H9 (cell line): ENCODE measurements around the gene ASXL1. TPM values are rescaled to one million over a fixed set of nuclear protein-coding genes. Genes with fewer than 3 reads are reported as not detected.

Source experiments
- DNase-seq: peaks from one replicate; pipeline ENCODE4 v3.0.0-alpha.2; 2017
- H2AFZ ChIP-seq: one replicate; pipeline ENCODE4 v1.6.1; 2013; ENCODE audit warnings: mild to moderate bottlenecking, low read length, control low read depth, moderate library complexity
- H2AK5ac ChIP-seq: 2 replicates; pipeline ENCODE4 v1.6.1; 2013; ENCODE audit warnings: low read length, control low read depth, mixed read lengths; ENCODE audit not compliant: insufficient read length
- H2BK120ac ChIP-seq: one replicate; pipeline ENCODE4 v1.6.1; 2013; ENCODE audit warnings: low read depth, mild to moderate bottlenecking, low read length, control low read depth, inconsistent platforms; ENCODE audit not compliant: poor library complexity, severe bottlenecking
- H2BK12ac ChIP-seq: 2 replicates; pipeline ENCODE4 v1.6.1; 2013; ENCODE audit warnings: low read length, control low read depth, mixed read lengths, low read depth; ENCODE audit not compliant: insufficient read length
- H2BK15ac ChIP-seq: 2 replicates; pipeline ENCODE4 v1.6.1; 2013; ENCODE audit warnings: low read depth, low read length, control low read depth
- H2BK20ac ChIP-seq: one replicate; pipeline ENCODE4 v1.6.1; 2013; ENCODE audit warnings: low read depth, mild to moderate bottlenecking, low read length, control low read depth, inconsistent platforms; ENCODE audit not compliant: poor library complexity, severe bottlenecking
- H2BK5ac ChIP-seq: 2 replicates; pipeline ENCODE4 v1.6.1; 2013; ENCODE audit warnings: low read length, control low read depth, mixed read lengths; ENCODE audit not compliant: insufficient read length
- H3K14ac ChIP-seq: 2 replicates; pipeline ENCODE4 v1.6.1; 2013; ENCODE audit warnings: low read length, control low read depth; ENCODE audit not compliant: insufficient read depth
- H3K18ac ChIP-seq: 2 replicates; pipeline ENCODE4 v1.6.1; 2013; ENCODE audit warnings: low read depth, mild to moderate bottlenecking, mixed read lengths, low read length, control low read depth; ENCODE audit not compliant: insufficient read length
- H3K23ac ChIP-seq: 2 replicates; pipeline ENCODE4 v1.6.1; 2013; ENCODE audit warnings: low read length, control low read depth, mixed read lengths, low read depth; ENCODE audit not compliant: insufficient read length
- H3K23me2 ChIP-seq: 2 replicates; pipeline ENCODE4 v1.6.1; 2013; ENCODE audit warnings: low read depth, mild to moderate bottlenecking, mixed read lengths, low read length, control low read depth; ENCODE audit not compliant: insufficient read length, poor library complexity, severe bottlenecking
- H3K27ac ChIP-seq: 2 replicates; pipeline ENCODE4 v1.5.1; 2013; ENCODE audit warnings: low read length, control low read depth, mixed read lengths, low read depth; ENCODE audit not compliant: insufficient read length
- H3K27me3 ChIP-seq: 2 replicates; pipeline ENCODE4 v1.6.1; 2013; ENCODE audit warnings: low read length, control low read depth, inconsistent platforms; ENCODE audit not compliant: insufficient read depth
- H3K4ac ChIP-seq: 2 replicates; pipeline ENCODE4 v1.6.1; 2013; ENCODE audit warnings: low read depth, mild to moderate bottlenecking, control low read depth, inconsistent platforms, low read length, moderate library complexity
- H3K4me1 ChIP-seq: 2 replicates; pipeline ENCODE4 v1.6.1; 2013; ENCODE audit warnings: low read length, control low read depth, inconsistent platforms; ENCODE audit not compliant: insufficient read depth
- H3K4me2 ChIP-seq: 2 replicates; pipeline ENCODE4 v1.6.1; 2013; ENCODE audit warnings: low read length, control low read depth, mixed read lengths; ENCODE audit not compliant: insufficient read length, insufficient read depth
- H3K56ac ChIP-seq: 2 replicates; pipeline ENCODE4 v1.6.1; 2013; ENCODE audit warnings: low read depth, mild to moderate bottlenecking, mixed read lengths, low read length, control low read depth; ENCODE audit not compliant: insufficient read length
- H3K79me1 ChIP-seq: 2 replicates; pipeline ENCODE4 v1.6.1; 2013; ENCODE audit warnings: low read depth, mild to moderate bottlenecking, moderate library complexity, low read length, control low read depth, inconsistent platforms; ENCODE audit not compliant: insufficient read depth, poor library complexity, severe bottlenecking
- H3K79me2 ChIP-seq: 2 replicates; pipeline ENCODE4 v1.6.1; 2013; ENCODE audit warnings: low read length, control low read depth, inconsistent platforms; ENCODE audit not compliant: insufficient read depth
- H3K9ac ChIP-seq: 2 replicates; pipeline ENCODE4 v1.6.1; 2013; ENCODE audit warnings: low read length, control low read depth, mixed read lengths; ENCODE audit not compliant: insufficient read length; ENCODE audit errors: extremely low read depth
- H3K9me3 ChIP-seq: one replicate; pipeline ENCODE4 v1.6.1; 2013; ENCODE audit warnings: low read depth, low read length, inconsistent platforms; ENCODE audit not compliant: control insufficient read depth
- H3T11ph ChIP-seq: one replicate; pipeline ENCODE4 v1.6.1; 2013; ENCODE audit warnings: mild to moderate bottlenecking, low read length, control low read depth, inconsistent platforms
- H4K20me1 ChIP-seq: one replicate; pipeline ENCODE4 v1.6.1; 2013; ENCODE audit not compliant: control insufficient read depth, insufficient read length, insufficient read depth
- H4K5ac ChIP-seq: 2 replicates; pipeline ENCODE4 v1.6.1; 2013; ENCODE audit warnings: low read depth, mild to moderate bottlenecking, mixed read lengths, low read length, control low read depth; ENCODE audit not compliant: insufficient read length
- H4K8ac ChIP-seq: replicated peaks from 2 replicates; pipeline ENCODE4 v1.6.1; 2013; ENCODE audit warnings: low read length, control low read depth, mixed read lengths, low read depth; ENCODE audit not compliant: insufficient read length
- H4K91ac ChIP-seq: 2 replicates; pipeline ENCODE4 v1.6.1; 2013; ENCODE audit warnings: low read depth, mild to moderate bottlenecking, moderate library complexity, mixed read lengths, low read length, control low read depth; ENCODE audit not compliant: insufficient read length
- H3K27ac Mint-ChIP-seq, 3 experiments: 2 replicates in 2 of 3; 3 replicates in 1 of 3; pipeline ENCODE4 v1.8.0; 2020 to 2021; ENCODE audit warnings: mixed read lengths in 3 of 3, mild to moderate bottlenecking in 1 of 3, moderate library complexity in 1 of 3
- H3K27me3 Mint-ChIP-seq: 2 replicates; pipeline ENCODE4 v1.8.0; 2021; ENCODE audit warnings: low read depth, mild to moderate bottlenecking, moderate library complexity, mixed read lengths
- H3K36me3 Mint-ChIP-seq, 3 experiments: 2 replicates in 2 of 3; 3 replicates in 1 of 3; pipeline ENCODE4 v1.8.0; 2020 to 2021; ENCODE audit warnings: low read depth in 3 of 3, mixed read lengths in 3 of 3; ENCODE audit not compliant: insufficient read depth in 1 of 3
- H3K4me1 Mint-ChIP-seq, 2 experiments: 2 replicates each; pipeline ENCODE4 v1.8.0; 2020; ENCODE audit warnings: mixed read lengths in 2 of 2
- H3K4me3 Mint-ChIP-seq, 2 experiments: 2 replicates in 1 of 2; 3 replicates in 1 of 2; pipeline ENCODE4 v1.8.0; 2020 to 2021; ENCODE audit warnings: mild to moderate bottlenecking in 2 of 2, mixed read lengths in 2 of 2, moderate library complexity in 1 of 2
- H3K9me3 Mint-ChIP-seq, 2 experiments: 2 replicates in 1 of 2; 3 replicates in 1 of 2; pipeline ENCODE4 v1.8.0; 2020; ENCODE audit warnings: mild to moderate bottlenecking in 2 of 2, mixed read lengths in 2 of 2, moderate library complexity in 1 of 2
- WGBS: extraction: QIAGEN DNeasy Blood & Tissue Kit; methylation state at CpG from one replicate; pipeline ENCODE4 v1.1.7; 2013; ENCODE audit warnings: missing lambda C conversion rate, low lambda C conversion rate, mixed read lengths; ENCODE audit not compliant: insufficient read length; ENCODE audit errors: extremely low coverage; 5-methylcytosine and 5-hydroxymethylcytosine counted together
- total RNA-seq: library from RNA; stranded (reverse); gene quantifications from 2 replicates; pipeline ENCODE4 v1.2.1, GENCODE V29; 2021
- TF ChIP-seq, protein P1 (sequence below): fragments of 200-600 bp; sonication (generic); conservative IDR thresholded peaks from 3 replicates; pipeline ENCODE4 v1.8.0; 2021; ENCODE audit warnings: antibody characterized with exemption, mild to moderate bottlenecking

The ASXL1 gene
- total RNA-seq, 1 experiment from 2014 or later, result 39.5 TPM

DNA sequence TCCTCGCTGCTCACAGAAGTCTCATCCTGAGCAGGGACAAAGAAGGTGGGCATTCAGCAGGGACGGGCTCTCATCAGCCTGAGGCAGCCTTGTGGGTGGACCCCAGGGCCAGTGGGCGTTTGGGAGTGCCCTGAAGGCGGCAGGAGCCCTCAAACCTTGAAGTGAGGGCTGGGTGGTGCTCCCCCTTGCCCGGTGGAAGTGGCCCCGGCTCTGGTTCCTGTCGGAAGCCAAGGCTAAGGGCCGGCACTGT, 116.5 kb downstream of the ASXL1 start:
- Histone ChIP-seq H2AK5ac (no peak overlapping the region), H2BK15ac (no peak overlapping the region), H3K14ac (peak overlapping the region; percentile 38; the same call in 1 of the 2 replicates), H4K91ac (no peak overlapping the region), H3K9ac (no peak overlapping the region), H4K8ac (no peak overlapping the region), H2AFZ (no peak overlapping the region), H2BK120ac (no peak overlapping the region), H3K79me1 (peaks cover under 1% of the 10 kb centered on the region), H2BK12ac (no peak overlapping the region), H2BK20ac (no peak overlapping the region), H3K9me3 (no peaks in the 10 kb centered on the region), H3K4me2 (no peak overlapping the region), H3K27me3 (no peaks in the 10 kb centered on the region), H3T11ph (no peak overlapping the region), H3K56ac (no peak overlapping the region), H3K79me2 (peaks cover 16% of the 10 kb centered on the region; the same call in 1 of the 2 replicates), H3K18ac (no peak overlapping the region), H4K20me1 (no peaks in the 10 kb centered on the region), H3K4me1 (peaks cover under 1% of the 10 kb centered on the region; the same call in 1 of the 2 replicates), H3K4ac (no peak overlapping the region), H2BK5ac (no peak overlapping the region), H4K5ac (no peak overlapping the region), H3K23ac (no peak overlapping the region), H3K23me2 (no peaks in the 10 kb centered on the region), H3K27ac (no peak overlapping the region)
- H3K27ac Mint-ChIP-seq, result peak overlapping the region in 1 of 3 experiments; percentile 68; a peak in 1 of 7 replicates
- H3K4me1 Mint-ChIP-seq, result peaks cover 50 to 55% of the 10 kb centered on the region in 2 experiments
- no peak overlapping the region for H3K4me3 Mint-ChIP-seq
- peaks cover 4 to 18% (median 17%) of the 10 kb centered on the region in 3 experiments; a peak in 5 of 7 replicates for H3K36me3 Mint-ChIP-seq
- no CpG with 5 or more reads among the region's 8 CpGs for WGBS
- H3K27me3 Mint-ChIP-seq, result no peaks in the 10 kb centered on the region; the same call in none of the 2 replicates
- TF ChIP-seq, protein P1, sequence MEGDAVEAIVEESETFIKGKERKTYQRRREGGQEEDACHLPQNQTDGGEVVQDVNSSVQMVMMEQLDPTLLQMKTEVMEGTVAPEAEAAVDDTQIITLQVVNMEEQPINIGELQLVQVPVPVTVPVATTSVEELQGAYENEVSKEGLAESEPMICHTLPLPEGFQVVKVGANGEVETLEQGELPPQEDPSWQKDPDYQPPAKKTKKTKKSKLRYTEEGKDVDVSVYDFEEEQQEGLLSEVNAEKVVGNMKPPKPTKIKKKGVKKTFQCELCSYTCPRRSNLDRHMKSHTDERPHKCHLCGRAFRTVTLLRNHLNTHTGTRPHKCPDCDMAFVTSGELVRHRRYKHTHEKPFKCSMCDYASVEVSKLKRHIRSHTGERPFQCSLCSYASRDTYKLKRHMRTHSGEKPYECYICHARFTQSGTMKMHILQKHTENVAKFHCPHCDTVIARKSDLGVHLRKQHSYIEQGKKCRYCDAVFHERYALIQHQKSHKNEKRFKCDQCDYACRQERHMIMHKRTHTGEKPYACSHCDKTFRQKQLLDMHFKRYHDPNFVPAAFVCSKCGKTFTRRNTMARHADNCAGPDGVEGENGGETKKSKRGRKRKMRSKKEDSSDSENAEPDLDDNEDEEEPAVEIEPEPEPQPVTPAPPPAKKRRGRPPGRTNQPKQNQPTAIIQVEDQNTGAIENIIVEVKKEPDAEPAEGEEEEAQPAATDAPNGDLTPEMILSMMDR, result no peak
- no peaks in the 10 kb centered on the region for H3K9me3 Mint-ChIP-seq
- no peak for DNase-seq
